CD4-positive, alpha-beta memory T cell (primary cell): Measurements from ENCODE around the gene GNAI3. TPM values are rescaled to one million over a fixed set of nuclear protein-coding genes. Genes with fewer than 3 reads are reported as not detected.

ENCODE experiments used
- CTCF ChIA-PET: fragments of 350-600 bp; sonication (Branson Sonifier 250); formaldehyde crosslinking; loops from one replicate; lab custom pipeline; 2021; ENCODE audit warnings: inconsistent platforms; ENCODE audit not compliant: partially characterized antibody; lab: Charles Lee
- POLR2A ChIA-PET: fragments of 350-600 bp; sonication (Branson Sonifier 250); formaldehyde crosslinking; loops from one replicate; lab custom pipeline; 2021; ENCODE audit not compliant: partially characterized antibody; lab: Charles Lee
- DNase-seq, 5 donors: peaks; one replicate each; pipeline versions ENCODE4 v3.0.0 to v3.0.0-alpha.2; 2020 to 2022; ENCODE audit warnings: mixed read lengths in 1 of 5
- H3K27ac ChIP-seq: one replicate; pipeline ENCODE4 v1.7.0; 2013; ENCODE audit warnings: low read depth, low read length
- H3K27me3 ChIP-seq: 2 replicates; pipeline ENCODE4 v1.7.0; 2013; ENCODE audit warnings: mild to moderate bottlenecking, low read length, moderate library complexity; ENCODE audit not compliant: insufficient read depth
- H3K36me3 ChIP-seq: 2 replicates; pipeline ENCODE4 v1.7.0; 2013; ENCODE audit warnings: mild to moderate bottlenecking, low read length, moderate library complexity; ENCODE audit not compliant: insufficient read depth
- H3K4me1 ChIP-seq: 2 replicates; pipeline ENCODE4 v1.7.0; 2013; ENCODE audit warnings: mild to moderate bottlenecking, low read length, moderate library complexity; ENCODE audit not compliant: insufficient read depth
- H3K4me3 ChIP-seq, 2 donors: one replicate each; pipeline ENCODE4 v1.7.0; 2013; ENCODE audit warnings: low read length in 2 of 2, mild to moderate bottlenecking in 1 of 2
- H3K9me3 ChIP-seq, 2 donors: one replicate each; pipeline ENCODE4 v1.7.0; 2013; ENCODE audit warnings: low read length in 2 of 2, control low read depth in 1 of 2; ENCODE audit not compliant: control insufficient read depth in 1 of 2
- H3K27ac Mint-ChIP-seq, 7 donors: one replicate each; pipeline ENCODE4 v1.8.0; 2020 to 2021; ENCODE audit warnings: mixed read lengths in 7 of 7, mild to moderate bottlenecking in 6 of 7, inconsistent platforms in 3 of 7, moderate library complexity in 3 of 7
- H3K27me3 Mint-ChIP-seq, 2 donors: one replicate each; pipeline ENCODE4 v1.8.0; 2020 to 2021; ENCODE audit warnings: mixed read lengths in 2 of 2
- H3K36me3 Mint-ChIP-seq, 2 donors: one replicate each; pipeline ENCODE4 v1.8.0; 2020 to 2021; ENCODE audit warnings: mixed read lengths in 2 of 2, inconsistent platforms in 1 of 2, mild to moderate bottlenecking in 1 of 2
- H3K4me1 Mint-ChIP-seq, 4 donors: one replicate each; pipeline ENCODE4 v1.8.0; 2020 to 2021; ENCODE audit warnings: mixed read lengths in 4 of 4, mild to moderate bottlenecking in 1 of 4
- H3K4me3 Mint-ChIP-seq, 8 donors: one replicate each; pipeline ENCODE4 v1.8.0; 2020 to 2021; ENCODE audit warnings: mixed read lengths in 8 of 8, mild to moderate bottlenecking in 7 of 8, moderate library complexity in 6 of 8, inconsistent platforms in 3 of 8
- H3K9me3 Mint-ChIP-seq, 8 donors: one replicate each; pipeline ENCODE4 v1.8.0; 2020 to 2021; ENCODE audit warnings: mixed read lengths in 8 of 8, mild to moderate bottlenecking in 5 of 8, inconsistent platforms in 3 of 8, moderate library complexity in 1 of 8
- intact Hi-C: fragments of 100-400 bp; cut with micrococcal nuclease; formaldehyde crosslinking; loops from one replicate; pipeline ENCODE4 v1.15.1; 2023
- polyA plus RNA-seq, 2 donors: library from polyadenylated mRNA; unstranded; fragments of 300-500 nt; fragmentation: Illumina TruSeq; gene quantifications; one replicate each; pipeline ENCODE4 v1.2.3, GENCODE V29; 2021
- total RNA-seq, 2 experiments: library from RNA; stranded (reverse); gene quantifications; one replicate each; pipeline ENCODE4 v1.2.3, GENCODE V29; 2021

Gene GNAI3
- total and polyA plus RNA-seq, 4 experiments from 2014 or later, result 7.7 to 11.6 (median 8.9) TPM

GRCh38 chr1:109502364-109502851 is 46.0 kb upstream of the GNAI3 start:
- H3K4me1 ChIP-seq, result peaks cover 98% of the 10 kb centered on the region
- Mint-ChIP-seq H3K36me3 (peaks cover 16 to 38% of the 10 kb centered on the region in 2 donors), H3K27ac (peak overlapping the region; percentile 93 to 99 (median 97)), H3K27me3 (no peaks in the 10 kb centered on the region), H3K4me1 (peaks cover 67 to 97% (median 90%) of the 10 kb centered on the region in 4 donors), H3K9me3 (peaks cover 0 to 3% (median 0%) of the 10 kb centered on the region in 8 donors), H3K4me3 (peak overlapping the region; percentile 72 to 94 (median 86))
- ChIA-PET CTCF (interaction anchor here (1.4 to 37.2 kb wide), 4 partner anchors 6 to 138 kb away, joined by 3 to 1669 read pairs (median 594); partner anchors contain the start of genes AMIGO1, ATXN7L2, CYB561D1 and GPR61), POLR2A (interaction anchor here (0.7 to 23.6 kb wide), 9 partner anchors 5 to 299 kb away, joined by 3 to 438 read pairs (median 16); partner anchors contain the start of genes AMIGO1, ATXN7L2, CYB561D1 and GNAI3)
- H3K4me3 ChIP-seq, result peak overlapping the region; percentile 45 to 49
- peaks cover 2% of the 10 kb centered on the region for H3K36me3 ChIP-seq
- intact Hi-C loops, result loop anchor here (1.0 kb wide), 2 partner anchors 8 kb away; partner anchors contain the start of gene CYB561D1
- no peaks in the 10 kb centered on the region for H3K9me3 ChIP-seq
- H3K27me3 ChIP-seq, result no peaks in the 10 kb centered on the region
- DNase-seq, result peak; percentile 79 to 86 (median 84)
- peak overlapping the region; percentile 86 for H3K27ac ChIP-seq

- intact Hi-C loops, result no loop called here
- no peaks in the 10 kb centered on the region for H3K27me3 Mint-ChIP-seq
- POLR2A ChIA-PET, result interaction anchor here (1.1 to 23.6 kb wide), 8 partner anchors 6 to 480 kb away, joined by 3 to 438 read pairs (median 111); partner anchors contain the start of genes AHCYL1, AMIGO1, ATXN7L2 and CYB561D1
Measured at GRCh38 chr1:109503935-109504334, 44.5 kb upstream of the GNAI3 start.

GRCh38 chr1:109504974-109505373 is 43.4 kb upstream of the GNAI3 start:
- H3K4me1 ChIP-seq, result peaks cover 92% of the 10 kb centered on the region
- ChIA-PET POLR2A (interaction anchor here (1.3 to 23.6 kb wide), 6 partner anchors 5 to 80 kb away, joined by 6 to 438 read pairs (median 249); partner anchors contain the start of genes AMIGO1, ATXN7L2, CYB561D1 and GNAI3), CTCF (interaction anchor here (1.6 to 37.2 kb wide), 4 partner anchors 4 to 41 kb away, joined by 6 to 1669 read pairs (median 594); partner anchors contain the start of genes AMIGO1, ATXN7L2, CYB561D1 and GPR61)
- peak overlapping the region; percentile 48 for H3K27ac ChIP-seq
- Mint-ChIP-seq H3K36me3 (peaks cover 21 to 31% of the 10 kb centered on the region in 2 donors), H3K27ac (peak overlapping the region; percentile 84 to 99 (median 90)), H3K9me3 (peaks cover 0 to 4% (median 0%) of the 10 kb centered on the region in 8 donors), H3K4me1 (peaks cover 69 to 94% (median 85%) of the 10 kb centered on the region in 4 donors), H3K27me3 (no peaks in the 10 kb centered on the region), H3K4me3 (peak overlapping the region; percentile 65 to 93 (median 82))
- peak overlapping the region; percentile 26 for H3K4me3 ChIP-seq
- no peaks in the 10 kb centered on the region for H3K36me3 ChIP-seq
- intact Hi-C loops, result no loop called here
- no peaks in the 10 kb centered on the region for H3K27me3 ChIP-seq
- no peaks in the 10 kb centered on the region for H3K9me3 ChIP-seq
- no peak for DNase-seq

More at GRCh38 chr1:109503935-109504334, 44.5 kb upstream of the GNAI3 start:
- peak overlapping the region; percentile 42 for H3K27ac ChIP-seq
- peak overlapping the region; percentile 24 to 36 for H3K4me3 ChIP-seq
- DNase-seq, result peak in 2 of 5 donors; percentile 24 to 36
- Mint-ChIP-seq H3K27ac (peak overlapping the region; percentile 89 to 99 (median 94)), H3K36me3 (peaks cover 23 to 38% of the 10 kb centered on the region in 2 donors), H3K9me3 (peaks cover 0 to 4% (median 0%) of the 10 kb centered on the region in 8 donors), H3K4me3 (peak overlapping the region; percentile 76 to 93 (median 85)), H3K4me1 (peaks cover 71 to 97% (median 90%) of the 10 kb centered on the region in 4 donors)
- CTCF ChIA-PET, result interaction anchor here (1.4 to 37.2 kb wide), 4 partner anchors 5 to 137 kb away, joined by 3 to 1669 read pairs (median 594); partner anchors contain the start of genes AMIGO1, ATXN7L2, CYB561D1 and GPR61
- no peaks in the 10 kb centered on the region for H3K9me3 ChIP-seq
- no peaks in the 10 kb centered on the region for H3K36me3 ChIP-seq
- peaks cover 98% of the 10 kb centered on the region for H3K4me1 ChIP-seq
- H3K27me3 ChIP-seq, result no peaks in the 10 kb centered on the region

- Mint-ChIP-seq H3K36me3 (peaks cover 18 to 22% of the 10 kb centered on the region in 2 donors), H3K4me1 (peaks cover 53 to 83% (median 68%) of the 10 kb centered on the region in 4 donors), H3K27ac (peak overlapping the region; percentile 58 to 95 (median 90)), H3K27me3 (no peaks in the 10 kb centered on the region), H3K4me3 (peak overlapping the region; percentile 85 to 94 (median 90)), H3K9me3 (peaks cover 0 to 4% (median under 1%) of the 10 kb centered on the region in 8 donors)
- Histone ChIP-seq H3K27me3 (no peaks in the 10 kb centered on the region), H3K4me3 (peak overlapping the region in 1 of 2 donors; percentile 82), H3K36me3 (no peaks in the 10 kb centered on the region), H3K9me3 (no peaks in the 10 kb centered on the region), H3K27ac (peak overlapping the region; percentile 47), H3K4me1 (peaks cover 70% of the 10 kb centered on the region)
- intact Hi-C loops, result no loop called here
- no peak for DNase-seq
- ChIA-PET POLR2A (interaction anchor here (0.9 to 23.6 kb wide), 5 partner anchors 11 to 82 kb away, joined by 3 to 438 read pairs (median 206); partner anchors contain the start of genes ATXN7L2, CYB561D1, GNAI3 and PSMA5), CTCF (interaction anchor here (0.8 to 37.2 kb wide), 3 partner anchors 15 to 39 kb away, joined by 3 to 1669 read pairs (median 594); partner anchors contain the start of genes ATXN7L2, CYB561D1 and GPR61)
Measured at GRCh38 chr1:109508001-109508872, 40.2 kb upstream of the GNAI3 start.

GRCh38 chr1:109508873-109509175 is 39.6 kb upstream of the GNAI3 start:
- H3K4me1 ChIP-seq, result peaks cover 66% of the 10 kb centered on the region
- peaks cover 0 to 4% (median under 1%) of the 10 kb centered on the region in 8 donors for H3K9me3 Mint-ChIP-seq
- peak overlapping the region; percentile 47 for H3K27ac ChIP-seq
- H3K36me3 ChIP-seq, result no peaks in the 10 kb centered on the region
- intact Hi-C loops, result no loop called here
- peak overlapping the region; percentile 84 to 95 (median 91) for H3K27ac Mint-ChIP-seq
- H3K36me3 Mint-ChIP-seq, result peaks cover 18 to 22% of the 10 kb centered on the region in 2 donors
- no peaks in the 10 kb centered on the region for H3K27me3 ChIP-seq
- H3K9me3 ChIP-seq, result no peaks in the 10 kb centered on the region
- peaks cover 53 to 79% (median 65%) of the 10 kb centered on the region in 4 donors for H3K4me1 Mint-ChIP-seq
- H3K4me3 ChIP-seq, result peak overlapping the region; percentile 44 to 82
- POLR2A ChIA-PET, result interaction anchor here (0.9 to 23.6 kb wide), 6 partner anchors 10 to 82 kb away, joined by 3 to 438 read pairs (median 109); partner anchors contain the start of genes ATXN7L2, CYB561D1, GNAI3 and PSMA5
- DNase-seq, result no peak
- peak overlapping the region; percentile 85 to 94 (median 90) for H3K4me3 Mint-ChIP-seq
- CTCF ChIA-PET, result interaction anchor here (24.9 to 37.2 kb wide), 2 partner anchors 15 to 23 kb away, joined by 594 to 1669 read pairs; partner anchors contain the start of genes ATXN7L2, CYB561D1 and GPR61
- H3K27me3 Mint-ChIP-seq, result no peaks in the 10 kb centered on the region
